Measurements from ENCODE around the gene PDE9A. TPM values are rescaled to one million over a fixed set of nuclear protein-coding genes. Genes with fewer than 3 reads are reported as not detected.

The PDE9A gene
- total and polyA plus RNA-seq, 2 of the 4 experiments (the other 2 are of a cell fraction): 0.89 to 0.90 TPM

- H3K36me3 ChIP-seq (ENCODE audit: control insufficient read depth, insufficient read depth, low read length): peaks cover 9% of the 10 kb centered on the region; the same call in 1 of the 2 replicates
- intact Hi-C loops (cut with micrococcal nuclease): no loop called here
- POLR2A ChIA-PET (ENCODE audit: unreplicated experiment): no interaction called here
- no peaks in the 10 kb centered on the region for H3K79me1 ChIP-seq (ENCODE audit: low read depth in 1 of 2, low read length in 2 of 2)
- CTCF ChIA-PET: no interaction called here
- no peak overlapping the region for H3K9ac ChIP-seq (ENCODE audit: low read depth, low read length)
- no peak overlapping the region for H2AFZ ChIP-seq (replicated peaks; ENCODE audit: low read length, poor library complexity)
- TF ChIP-seq MXI1 (IDR thresholded peaks at IDR 0.05; ENCODE audit: borderline replicate concordance, low read depth, low read length): no peak
- no peak for TF ChIP-seq USF2 (IDR thresholded peaks at IDR 0.05; ENCODE audit: low read depth, low read length)
- no peak for TF ChIP-seq MAZ (IDR thresholded peaks at IDR 0.05; ENCODE audit: borderline replicate concordance, low read depth, low read length)
- no peak for TF ChIP-seq SMC3 (IDR thresholded peaks at IDR 0.05; ENCODE audit: low read depth, low read length)
- TF ChIP-seq ELK1 (IDR thresholded peaks at IDR 0.05; ENCODE audit: borderline replicate concordance, low read depth, low read length): no peak
- H3K9me1 ChIP-seq (ENCODE audit: insufficient read depth, low read length): peaks cover 6% of the 10 kb centered on the region; the same call in 1 of the 2 replicates
- H3K14ac ChIP-seq (replicated peaks; ENCODE audit: low read depth, low read length): no peak overlapping the region
- H2BK15ac ChIP-seq (ENCODE audit: low read depth, low read length): no peak overlapping the region
- H3K4me3 ChIP-seq (ENCODE audit: insufficient read depth, low read depth, low read length): no peak overlapping the region
- H2BK20ac ChIP-seq (ENCODE audit: low read depth, low read length): no peak overlapping the region
- H3K18ac ChIP-seq (ENCODE audit: low read depth, low read length): no peak overlapping the region
- no peak overlapping the region for H2BK5ac ChIP-seq (ENCODE audit: low read depth, low read length, poor library complexity, severe bottlenecking)
- H4K5ac ChIP-seq (ENCODE audit: low read depth, low read length): no peak overlapping the region
- WGBS, 2 experiments (ENCODE audit: extremely low coverage in 2 of 2, insufficient read length in 1 of 2): 66% methylated on average over 3 of the region's 9 CpGs; no CpG with 5 or more reads in 1 of the 2 experiments
- no peak overlapping the region for H2AK9ac ChIP-seq (replicated peaks; ENCODE audit: low read depth, low read length, poor library complexity)
- H3K56ac ChIP-seq (ENCODE audit: extremely low read depth, insufficient read depth, low read length): no peak overlapping the region
- no peaks in the 10 kb centered on the region; the same call in 1 of the 2 replicates for H4K20me1 ChIP-seq (ENCODE audit: insufficient read depth, low read length)
- H4K8ac ChIP-seq (ENCODE audit: low read depth in 2 of 2, low read length in 2 of 2): no peak overlapping the region
- H3K23ac ChIP-seq (ENCODE audit: low read depth, low read length): no peak overlapping the region
- H3K4me1 ChIP-seq (ENCODE audit: control insufficient read depth, insufficient read depth, low read length): no peaks in the 10 kb centered on the region
- H3K4ac ChIP-seq (ENCODE audit: low read depth, low read length): no peak overlapping the region
- ATAC-seq (ENCODE audit: low read depth) (no peak), DNase-seq (no peak)
- BruUV-seq (replicated peaks): no TSS peak
- no peaks in the 10 kb centered on the region for H3K27me3 ChIP-seq (ENCODE audit: control insufficient read depth, insufficient read depth, low read length)
- H4K91ac ChIP-seq (ENCODE audit: insufficient read depth, low read depth, low read length): no peak overlapping the region
- no peaks in the 10 kb centered on the region for H3K9me3 ChIP-seq (ENCODE audit: control insufficient read depth, insufficient read depth, low read length)
- no peak overlapping the region for H2AK5ac ChIP-seq (ENCODE audit: low read depth, low read length)
- no peak overlapping the region for H2BK120ac ChIP-seq (ENCODE audit: low read depth, low read length)
- H3K4me2 ChIP-seq (ENCODE audit: low read depth, low read length): no peak overlapping the region
- no peak overlapping the region for H3K27ac ChIP-seq (ENCODE audit: insufficient read depth, low read length)
- dilution Hi-C loops (cut with HindIII; ENCODE audit: low sequenced_read_pairs, unreplicated experiment): no loop called here
- in situ Hi-C loops (cut with MboI; ENCODE audit: low sequenced_read_pairs): loop anchor here (25.0 kb wide), 1 partner anchor 93 kb away; no protein-coding TSS in a partner anchor
These were observed 115.9 kb downstream of the PDE9A start for GRCh38 chr21:42769183-42769819.
